CD14-positive monocyte (primary cell): ENCODE measurements around the gene RBFOX2. TPM values are rescaled to one million over a fixed set of nuclear protein-coding genes. Genes with fewer than 3 reads are reported as not detected.

ENCODE experiments used
- DNase-seq, 3 donors: peaks; one replicate each; pipeline ENCODE4 v3.0.0-alpha.2; 2011 to 2022
- H2AFZ ChIP-seq: 2 replicates; pipeline ENCODE4 v1.6.0; 2012; ENCODE audit warnings: mild to moderate bottlenecking, low read depth, low read length, inconsistent platforms; ENCODE audit not compliant: insufficient read depth, poor library complexity, severe bottlenecking
- H3K27ac ChIP-seq, 2 donors: 1 replicate in 1 of 2; 2 replicates in 1 of 2; pipeline ENCODE4 v1.5.1; 2012 to 2013; ENCODE audit warnings: low read length in 2 of 2, control low read depth in 1 of 2, inconsistent platforms in 1 of 2, low read depth in 1 of 2, mild to moderate bottlenecking in 1 of 2
- H3K27me3 ChIP-seq, 2 donors: one replicate each; pipeline versions ENCODE4 v1.6.0 to v1.6.1; 2011 to 2013; ENCODE audit warnings: low read length in 2 of 2; ENCODE audit not compliant: control insufficient read depth in 2 of 2, insufficient read depth in 2 of 2
- H3K36me3 ChIP-seq, 2 donors: replicated peaks in 1 of 2; 1 replicate in 1 of 2; 2 replicates in 1 of 2; pipeline versions ENCODE4 v1.5.1 to v1.6.1; 2012 to 2013; ENCODE audit warnings: low read length in 2 of 2, control low read depth in 1 of 2, inconsistent platforms in 1 of 2, mild to moderate bottlenecking in 1 of 2; ENCODE audit not compliant: insufficient read depth in 2 of 2, control insufficient read depth in 1 of 2
- H3K4me1 ChIP-seq, 2 donors: 1 replicate in 1 of 2; 2 replicates in 1 of 2; pipeline versions ENCODE4 v1.5.1 to v1.6.1; 2012 to 2013; ENCODE audit warnings: low read length in 2 of 2, control low read depth in 1 of 2, inconsistent platforms in 1 of 2, mild to moderate bottlenecking in 1 of 2, moderate library complexity in 1 of 2; ENCODE audit not compliant: insufficient read depth in 2 of 2, control insufficient read depth in 1 of 2
- H3K4me2 ChIP-seq: replicated peaks from 2 replicates; pipeline ENCODE3; 2012; ENCODE audit warnings: low read length, moderate library complexity, mild to moderate bottlenecking; ENCODE audit not compliant: poor library complexity, severe bottlenecking; ENCODE audit errors: extremely low read depth
- H3K4me3 ChIP-seq, 3 experiments: fragments of 200-600 bp in 1 of 3; sonication (generic) in 1 of 3; replicated peaks in 1 of 3; 1 replicate in 2 of 3; 2 replicates in 1 of 3; pipeline ENCODE4 v1.5.1; 2011 to 2013; ENCODE audit warnings: low read length in 3 of 3, mild to moderate bottlenecking in 3 of 3, control low read depth in 2 of 3, low read depth in 2 of 3, inconsistent platforms in 1 of 3, moderate library complexity in 1 of 3
- H3K79me2 ChIP-seq: 2 replicates; pipeline ENCODE4 v1.6.0; 2012; ENCODE audit warnings: mild to moderate bottlenecking, control low read depth, inconsistent platforms, low read length, moderate library complexity; ENCODE audit not compliant: insufficient read depth
- H3K9ac ChIP-seq: 2 replicates; pipeline ENCODE4 v1.6.0; 2017; ENCODE audit warnings: low read length, mild to moderate bottlenecking; ENCODE audit not compliant: insufficient read depth, poor library complexity, severe bottlenecking
- H3K9me3 ChIP-seq, 2 donors: replicated peaks in 1 of 2; 1 replicate in 1 of 2; 2 replicates in 1 of 2; pipeline versions ENCODE4 v1.5.1 to v1.6.1; 2012 to 2013; ENCODE audit warnings: low read length in 2 of 2, control low read depth in 1 of 2; ENCODE audit not compliant: control insufficient read depth in 1 of 2, insufficient read depth in 1 of 2
- H4K20me1 ChIP-seq: 2 replicates; pipeline ENCODE4 v1.6.0; 2012; ENCODE audit warnings: mild to moderate bottlenecking, low read length, control low read depth, moderate library complexity; ENCODE audit not compliant: insufficient read depth
- H3K27ac Mint-ChIP-seq, 7 donors: one replicate each; pipeline ENCODE4 v1.8.0; 2020; ENCODE audit warnings: mild to moderate bottlenecking in 7 of 7, mixed read lengths in 7 of 7, moderate library complexity in 6 of 7, inconsistent platforms in 2 of 7
- H3K27me3 Mint-ChIP-seq, 3 donors: one replicate each; pipeline ENCODE4 v1.8.0; 2021 to 2022; ENCODE audit warnings: low read depth in 3 of 3, mild to moderate bottlenecking in 3 of 3, mixed read lengths in 3 of 3, moderate library complexity in 3 of 3, inconsistent platforms in 1 of 3
- H3K36me3 Mint-ChIP-seq, 2 donors: one replicate each; pipeline ENCODE4 v1.8.0; 2020; ENCODE audit warnings: mixed read lengths in 2 of 2, inconsistent platforms in 1 of 2, mild to moderate bottlenecking in 1 of 2
- H3K4me1 Mint-ChIP-seq: one replicate; pipeline ENCODE4 v1.8.0; 2020; ENCODE audit warnings: mild to moderate bottlenecking, mixed read lengths
- H3K4me3 Mint-ChIP-seq, 2 donors: one replicate each; pipeline ENCODE4 v1.8.0; 2020; ENCODE audit warnings: mild to moderate bottlenecking in 2 of 2, mixed read lengths in 2 of 2, moderate library complexity in 1 of 2
- H3K9me3 Mint-ChIP-seq, 7 donors: one replicate each; pipeline ENCODE4 v1.8.0; 2020 to 2022; ENCODE audit warnings: mixed read lengths in 7 of 7, mild to moderate bottlenecking in 6 of 7, moderate library complexity in 6 of 7, inconsistent platforms in 2 of 7
- WGBS: methylation state at CpG from one replicate; pipeline ENCODE4 v1.1.5; 2013; ENCODE audit warnings: missing lambda C conversion rate; ENCODE audit not compliant: insufficient coverage; 5-methylcytosine and 5-hydroxymethylcytosine counted together
- intact Hi-C, 2 donors: fragments of 100-400 bp; cut with micrococcal nuclease; formaldehyde crosslinking; loops; one replicate each; pipeline versions ENCODE4 v1.15.0 to v1.15.1; 2023
- polyA plus RNA-seq, 3 donors: library from polyadenylated mRNA; depleted of rRNA in 1 of 3; unstranded in 2 of 3; stranded (reverse) in 1 of 3; fragments of 300-500 nt in 2 of 3; fragments of >200 nt in 1 of 3; fragmentation: Illumina TruSeq in 2 of 3; gene quantifications; 1 replicate in 2 of 3; 2 replicates in 1 of 3; pipeline ENCODE4 v1.2.3, GENCODE V29; 2012 to 2021
- TF ChIP-seq, protein P1 (sequence below): fragments of 200-600 bp; IDR thresholded peaks from one replicate; pipeline ENCODE4 v1.8.0; 2022; ENCODE audit warnings: antibody characterized with exemption, mild to moderate bottlenecking

The RBFOX2 gene
- polyA plus RNA-seq, 3 donors = not detected

DNA sequence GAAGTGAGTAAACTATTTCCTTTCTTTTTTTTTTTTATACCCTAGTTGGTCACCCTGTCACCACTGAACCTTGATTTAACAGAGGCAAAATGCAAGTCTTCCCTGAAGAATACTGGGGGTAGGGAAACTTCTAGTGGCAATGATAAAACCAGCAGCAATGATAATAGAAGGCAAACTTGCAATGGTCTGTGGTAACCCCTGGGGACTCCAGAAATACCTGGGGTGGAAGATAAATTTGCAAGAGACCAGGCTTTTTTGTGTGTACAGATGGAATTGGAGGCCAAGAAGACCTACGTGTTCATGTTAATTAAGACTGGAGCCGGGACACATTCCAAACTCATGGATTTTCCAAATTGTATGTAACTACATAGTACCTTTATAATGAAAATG, 299.3 kb downstream of the RBFOX2 start:
- no peaks in the 10 kb centered on the region for H3K4me1 Mint-ChIP-seq

GRCh38 chr22:35728639-35729308, 299.9 kb downstream of the RBFOX2 start:
- Histone ChIP-seq H3K27me3 (no peaks in the 10 kb centered on the region), H3K4me1 (no peaks in the 10 kb centered on the region), H3K27ac (no peak overlapping the region), H3K79me2 (no peaks in the 10 kb centered on the region), H2AFZ (no peak overlapping the region), H4K20me1 (no peaks in the 10 kb centered on the region), H3K9ac (no peak overlapping the region), H3K4me3 (no peak overlapping the region), H3K36me3 (no peaks in the 10 kb centered on the region), H3K4me2 (no peak overlapping the region), H3K9me3 (no peaks in the 10 kb centered on the region)
- Mint-ChIP-seq H3K4me3 (no peak overlapping the region), H3K27me3 (peaks cover 1 to 12% (median 7%) of the 10 kb centered on the region in 3 donors), H3K36me3 (no peaks in the 10 kb centered on the region), H3K9me3 (no peaks in the 10 kb centered on the region), H3K27ac (no peak overlapping the region), H3K4me1 (no peaks in the 10 kb centered on the region)
- DNase-seq = no peak
- intact Hi-C loops = no loop called here
- 78% methylated on average over 6 of the region's 12 CpGs for WGBS
- TF ChIP-seq, protein P1, sequence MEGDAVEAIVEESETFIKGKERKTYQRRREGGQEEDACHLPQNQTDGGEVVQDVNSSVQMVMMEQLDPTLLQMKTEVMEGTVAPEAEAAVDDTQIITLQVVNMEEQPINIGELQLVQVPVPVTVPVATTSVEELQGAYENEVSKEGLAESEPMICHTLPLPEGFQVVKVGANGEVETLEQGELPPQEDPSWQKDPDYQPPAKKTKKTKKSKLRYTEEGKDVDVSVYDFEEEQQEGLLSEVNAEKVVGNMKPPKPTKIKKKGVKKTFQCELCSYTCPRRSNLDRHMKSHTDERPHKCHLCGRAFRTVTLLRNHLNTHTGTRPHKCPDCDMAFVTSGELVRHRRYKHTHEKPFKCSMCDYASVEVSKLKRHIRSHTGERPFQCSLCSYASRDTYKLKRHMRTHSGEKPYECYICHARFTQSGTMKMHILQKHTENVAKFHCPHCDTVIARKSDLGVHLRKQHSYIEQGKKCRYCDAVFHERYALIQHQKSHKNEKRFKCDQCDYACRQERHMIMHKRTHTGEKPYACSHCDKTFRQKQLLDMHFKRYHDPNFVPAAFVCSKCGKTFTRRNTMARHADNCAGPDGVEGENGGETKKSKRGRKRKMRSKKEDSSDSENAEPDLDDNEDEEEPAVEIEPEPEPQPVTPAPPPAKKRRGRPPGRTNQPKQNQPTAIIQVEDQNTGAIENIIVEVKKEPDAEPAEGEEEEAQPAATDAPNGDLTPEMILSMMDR = no peak

More for the DNA sequence above, 299.3 kb downstream of the RBFOX2 start:
- Histone ChIP-seq H3K4me1 (no peaks in the 10 kb centered on the region), H3K27ac (no peak overlapping the region), H3K4me3 (no peak overlapping the region), H3K4me2 (no peak overlapping the region), H3K9ac (no peak overlapping the region), H3K27me3 (no peaks in the 10 kb centered on the region), H2AFZ (no peak overlapping the region), H3K79me2 (no peaks in the 10 kb centered on the region), H3K9me3 (no peaks in the 10 kb centered on the region), H4K20me1 (no peaks in the 10 kb centered on the region), H3K36me3 (no peaks in the 10 kb centered on the region)
- no CpG with 5 or more reads among the region's 2 CpGs for WGBS
- intact Hi-C loops = no loop called here
- Mint-ChIP-seq H3K9me3 (no peaks in the 10 kb centered on the region), H3K36me3 (no peaks in the 10 kb centered on the region), H3K27ac (no peak overlapping the region), H3K27me3 (peaks cover 1 to 12% (median 7%) of the 10 kb centered on the region in 3 donors), H3K4me3 (no peak overlapping the region)
- DNase-seq = no peak
- TF ChIP-seq, protein P1 = no peak
